HCT116 (cell line): ENCODE data around the gene AFAP1L1. TPM values are rescaled to one million over a fixed set of nuclear protein-coding genes. Genes with fewer than 3 reads are reported as not detected.

Experiments
- ATAC-seq: fragments of 200-7000 bp; cut with Tn5 transposase; 2 replicates; pipeline ENCODE4 v1.9.1; 2020; ENCODE audit warnings: mild to moderate bottlenecking, moderate library complexity
- BruUV-seq: library from RNA; stranded (reverse); fragments of 400-500 nt; replicated peaks from 2 replicates; lab custom pipeline; 2021; lab: Mats Ljungman, UMichigan
- CTCF ChIA-PET: fragments of 300-600 bp; sonication (Branson Sonifier 250); formaldehyde crosslinking; loops from one replicate; lab custom pipeline; 2021; ENCODE audit warnings: antibody characterized with exemption; lab: Charles Lee
- POLR2A ChIA-PET: fragments of 300-600, 350-600 bp; sonication (Branson Sonifier 250); formaldehyde crosslinking; loops from one replicate; lab custom pipeline; 2021; ENCODE audit warnings: antibody characterized with exemption; lab: Charles Lee
- RAD21 ChIA-PET, 2 experiments: fragments of 300-600 bp; sonication (Branson Sonifier 250); formaldehyde crosslinking; loops; one replicate each; lab custom pipeline; 2023; ENCODE audit warnings: low total read pairs in 2 of 2; ENCODE audit not compliant: uncharacterized antibody in 2 of 2, unreplicated experiment in 2 of 2, low non-redundant PET in 1 of 2; lab: Charles Lee
- DNase-seq: peaks from one replicate; pipeline ENCODE4 v3.0.0-alpha.2; 2010; ENCODE audit warnings: low read depth, low spot score
- H2AFZ ChIP-seq: fragments of 200-600 bp; shearing (Covaris generic), sonication (generic); 2 replicates; pipeline ENCODE4 v1.6.1; 2017; ENCODE audit warnings: low read depth, mixed run types, mixed read lengths, antibody characterized with exemption, low read length; ENCODE audit not compliant: poor library complexity, severe bottlenecking
- H3K27ac ChIP-seq: 2 replicates; pipeline ENCODE4 v1.5.1; 2012; ENCODE audit warnings: low read depth, low read length
- H3K27me3 ChIP-seq: fragments of 200-600 bp; sonication (generic); 2 replicates; pipeline ENCODE4 v1.6.1; 2016; ENCODE audit warnings: mixed run types, low read length, mixed read lengths; ENCODE audit not compliant: insufficient read depth
- H3K36me3 ChIP-seq, 2 experiments: fragments of 200-500 bp in 1 of 2; fragments of 200-600 bp in 1 of 2; sonication (Bioruptor generic) in 1 of 2; sonication (generic) in 1 of 2; 2 replicates each; pipeline versions ENCODE4 v1.5.1 to v1.6.1; 2014 to 2016; ENCODE audit warnings: low read length in 2 of 2, inconsistent platforms in 1 of 2, mixed read lengths in 1 of 2, mixed run types in 1 of 2; ENCODE audit not compliant: insufficient read depth in 2 of 2, control insufficient read depth in 1 of 2
- H3K4me1 ChIP-seq, 2 experiments: fragments of 200-600 bp in 1 of 2; sonication (generic) in 1 of 2; 2 replicates each; pipeline versions ENCODE4 v1.5.1 to v1.6.1; 2012 to 2017; ENCODE audit warnings: low read length in 2 of 2, inconsistent platforms in 1 of 2, mild to moderate bottlenecking in 1 of 2, mixed read lengths in 1 of 2, mixed run types in 1 of 2, moderate library complexity in 1 of 2; ENCODE audit not compliant: insufficient read depth in 2 of 2, control insufficient read depth in 1 of 2
- H3K4me2 ChIP-seq: fragments of 200-600 bp; sonication (generic); 2 replicates; pipeline ENCODE4 v1.6.1; 2017; ENCODE audit warnings: mixed run types, low read length, mixed read lengths
- H3K4me3 ChIP-seq, 2 experiments: fragments of 200-600 bp in 1 of 2; sonication (generic) in 1 of 2; replicated peaks in 1 of 2; 2 replicates each; pipeline ENCODE4 v1.5.1; 2011 to 2016; ENCODE audit warnings: low read length in 2 of 2, control low read depth in 1 of 2, low read depth in 1 of 2, mild to moderate bottlenecking in 1 of 2, mixed read lengths in 1 of 2, mixed run types in 1 of 2
- H3K79me2 ChIP-seq: fragments of 200-600 bp; sonication (generic); 2 replicates; pipeline ENCODE4 v1.6.1; 2017; ENCODE audit warnings: mild to moderate bottlenecking, mixed run types, low read length, moderate library complexity, mixed read lengths; ENCODE audit not compliant: insufficient read depth
- H3K9ac ChIP-seq: fragments of 200-600 bp; sonication (generic); 2 replicates; pipeline ENCODE4 v1.6.1; 2016; ENCODE audit warnings: low read length, mixed read lengths
- H3K9me2 ChIP-seq: fragments of 200-600 bp; sonication (generic), shearing (Covaris generic); 2 replicates; pipeline ENCODE4 v1.6.1; 2017; ENCODE audit warnings: mixed run types, mild to moderate bottlenecking, moderate library complexity; ENCODE audit not compliant: insufficient read depth
- H3K9me3 ChIP-seq, 2 experiments: fragments of 200-500 bp in 1 of 2; fragments of 200-600 bp in 1 of 2; sonication (Bioruptor generic) in 1 of 2; sonication (generic) in 1 of 2; 2 replicates each; pipeline ENCODE4 v1.6.1; 2014 to 2017; ENCODE audit warnings: low read length in 2 of 2, mixed read lengths in 2 of 2, inconsistent platforms in 1 of 2, low read depth in 1 of 2, mild to moderate bottlenecking in 1 of 2, mixed run types in 1 of 2, moderate library complexity in 1 of 2; ENCODE audit not compliant: control insufficient read depth in 1 of 2, insufficient read depth in 1 of 2
- H4K20me1 ChIP-seq: fragments of 200-600 bp; sonication (generic), shearing (Covaris generic); 2 replicates; pipeline ENCODE4 v1.6.1; 2017; ENCODE audit warnings: mixed run types, mild to moderate bottlenecking, moderate library complexity; ENCODE audit not compliant: insufficient read depth
- EGR1 ChIP-seq: IDR thresholded peaks from 2 replicates; pipeline ENCODE4 v1.6.1; 2012; ENCODE audit warnings: low read depth
- ELF1 ChIP-seq: IDR thresholded peaks from 2 replicates; pipeline ENCODE4 v1.6.1; 2012; ENCODE audit warnings: low read depth, borderline replicate concordance
- EZH2 ChIP-seq: fragments of 200-600 bp; sonication (generic); IDR thresholded peaks from 2 replicates; pipeline ENCODE4 v1.6.1; 2017; ENCODE audit warnings: antibody characterized with exemption, mixed run types
- FOSL1 ChIP-seq: IDR thresholded peaks from 2 replicates; pipeline ENCODE4 v1.6.1; 2012; ENCODE audit warnings: low read depth
- JUND ChIP-seq: IDR thresholded peaks from 2 replicates; pipeline ENCODE4 v1.6.1; 2012
- POLR2A ChIP-seq: IDR thresholded peaks from 2 replicates; pipeline ENCODE4 v1.7.0; 2011; ENCODE audit warnings: borderline replicate concordance; ENCODE audit not compliant: insufficient read depth, insufficient read length; ENCODE audit errors: extremely low read depth
- POLR2AphosphoS5 ChIP-seq: IDR thresholded peaks from 2 replicates; pipeline ENCODE4 v1.6.1; 2011; ENCODE audit warnings: mild to moderate bottlenecking, low read depth, low read length, moderate library complexity
- RAD21 ChIP-seq: IDR thresholded peaks from 2 replicates; pipeline ENCODE4 v1.6.1; 2012; ENCODE audit warnings: low read depth, mild to moderate bottlenecking
- REST ChIP-seq: IDR thresholded peaks from 2 replicates; pipeline ENCODE4 v1.6.1; 2012; ENCODE audit warnings: low read depth
- SP1 ChIP-seq: IDR thresholded peaks from 2 replicates; pipeline ENCODE4 v1.6.1; 2012; ENCODE audit warnings: low read depth
- SRF ChIP-seq: IDR thresholded peaks from 2 replicates; pipeline ENCODE4 v1.6.1; 2012; ENCODE audit warnings: low read depth
- TCF7L2 ChIP-seq: IDR thresholded peaks from 2 replicates; pipeline ENCODE4 v1.7.0; 2011; ENCODE audit warnings: borderline replicate concordance, inconsistent platforms; ENCODE audit not compliant: insufficient read depth, insufficient read length; ENCODE audit errors: extremely low read depth
- YY1 ChIP-seq: IDR thresholded peaks from 2 replicates; pipeline ENCODE4 v1.6.1; 2011; ENCODE audit warnings: low read length, low read depth, moderate library complexity, mild to moderate bottlenecking; ENCODE audit not compliant: insufficient replicate concordance; ENCODE audit errors: extremely low read depth
- ZBTB33 ChIP-seq: IDR thresholded peaks from 2 replicates; pipeline ENCODE4 v1.6.1; 2011; ENCODE audit warnings: mild to moderate bottlenecking, low read length, moderate library complexity; ENCODE audit not compliant: insufficient replicate concordance; ENCODE audit errors: extremely low read depth
- ZFX ChIP-seq: fragments of 450-650 bp; IDR thresholded peaks from 2 replicates; pipeline ENCODE4 v1.6.1; 2017
- ZNF274 ChIP-seq: fragments of 200-500 bp; sonication (Bioruptor generic); IDR thresholded peaks from 2 replicates; pipeline ENCODE4 v1.6.1; 2014; ENCODE audit warnings: mild to moderate bottlenecking, low read depth, low read length, inconsistent platforms
- intact Hi-C: fragments of 100-400 bp; cut with micrococcal nuclease; formaldehyde crosslinking; loops from 2 replicates; pipeline ENCODE4 v1.10.0; 2022
- total RNA-seq: library from RNA; stranded (reverse); gene quantifications from one replicate; pipeline ENCODE4 v1.2.1, GENCODE V29; 2021; ENCODE audit not compliant: unreplicated experiment
- TF ChIP-seq, protein P1 (sequence below), 3 experiments: fragments of 200-600 bp in 1 of 3; sonication (generic) in 1 of 3; IDR thresholded peaks in 2 of 3; conservative IDR thresholded peaks in 1 of 3; 2 replicates each; pipeline ENCODE4 v1.5.1; 2012 to 2017; ENCODE audit warnings: low read depth in 2 of 3, low read length in 2 of 3, antibody characterized with exemption in 1 of 3, borderline replicate concordance in 1 of 3, control low read depth in 1 of 3, mild to moderate bottlenecking in 1 of 3, mixed read lengths in 1 of 3, mixed run types in 1 of 3, moderate library complexity in 1 of 3; ENCODE audit not compliant: insufficient read depth in 1 of 3

The AFAP1L1 gene
- total RNA-seq, 1 experiment from 2014 or later: 4.3 TPM

DNA sequence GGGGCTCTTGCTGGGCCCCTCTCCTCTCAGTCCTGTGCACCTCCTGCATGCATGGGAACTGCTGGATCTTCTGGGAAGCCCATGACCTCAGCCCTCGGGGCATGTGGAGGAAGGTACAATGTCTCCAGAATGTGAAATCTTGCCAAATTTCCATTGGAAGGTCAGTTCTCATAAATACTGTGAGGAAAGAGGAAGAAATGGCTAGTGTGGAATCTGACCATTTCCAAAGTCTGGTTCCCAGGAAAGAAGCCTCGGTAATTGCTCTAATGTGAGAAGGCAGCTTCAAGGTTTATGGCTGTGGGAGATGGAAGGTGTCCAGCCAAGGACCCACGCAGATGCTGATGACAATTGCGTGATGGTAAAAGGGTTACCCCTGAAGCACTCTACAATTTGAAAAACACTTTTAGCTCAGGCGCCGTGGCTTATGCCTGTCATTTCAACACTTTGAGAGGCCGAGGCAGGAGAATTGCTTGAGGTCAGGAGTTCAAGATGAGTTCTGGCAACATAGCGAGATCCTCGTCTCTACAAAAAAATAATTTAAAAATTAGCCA, 115.5 kb downstream of the AFAP1L1 start:
- DNase-seq (no peak), ATAC-seq (no peak)
- H3K4me3 ChIP-seq: no peak overlapping the region
- no TSS peak for BruUV-seq
- H2AFZ ChIP-seq: no peak overlapping the region
- intact Hi-C loops: no loop called here
- H3K36me3 ChIP-seq: no peaks in the 10 kb centered on the region
- H3K9ac ChIP-seq: no peak overlapping the region
- ChIA-PET CTCF (interaction anchor here (1.1 to 1.3 kb wide), 2 partner anchors 20 to 231 kb away, joined by 3 to 4 read pairs; no protein-coding TSS in a partner anchor), RAD21 (no interaction called here), POLR2A (no interaction called here)
- H3K27ac ChIP-seq: no peak overlapping the region
- H4K20me1 ChIP-seq: no peaks in the 10 kb centered on the region
- TF ChIP-seq JUND (no peak), SP1 (no peak), ZBTB33 (no peak), POLR2AphosphoS5 (no peak), EGR1 (no peak), POLR2A (no peak), REST (no peak), YY1 (no peak), SRF (no peak), ZFX (no peak), EZH2 (no peak), RAD21 (no peak), ELF1 (no peak), ZNF274 (no peak), FOSL1 (no peak), TCF7L2 (no peak)
- TF ChIP-seq, protein P1, sequence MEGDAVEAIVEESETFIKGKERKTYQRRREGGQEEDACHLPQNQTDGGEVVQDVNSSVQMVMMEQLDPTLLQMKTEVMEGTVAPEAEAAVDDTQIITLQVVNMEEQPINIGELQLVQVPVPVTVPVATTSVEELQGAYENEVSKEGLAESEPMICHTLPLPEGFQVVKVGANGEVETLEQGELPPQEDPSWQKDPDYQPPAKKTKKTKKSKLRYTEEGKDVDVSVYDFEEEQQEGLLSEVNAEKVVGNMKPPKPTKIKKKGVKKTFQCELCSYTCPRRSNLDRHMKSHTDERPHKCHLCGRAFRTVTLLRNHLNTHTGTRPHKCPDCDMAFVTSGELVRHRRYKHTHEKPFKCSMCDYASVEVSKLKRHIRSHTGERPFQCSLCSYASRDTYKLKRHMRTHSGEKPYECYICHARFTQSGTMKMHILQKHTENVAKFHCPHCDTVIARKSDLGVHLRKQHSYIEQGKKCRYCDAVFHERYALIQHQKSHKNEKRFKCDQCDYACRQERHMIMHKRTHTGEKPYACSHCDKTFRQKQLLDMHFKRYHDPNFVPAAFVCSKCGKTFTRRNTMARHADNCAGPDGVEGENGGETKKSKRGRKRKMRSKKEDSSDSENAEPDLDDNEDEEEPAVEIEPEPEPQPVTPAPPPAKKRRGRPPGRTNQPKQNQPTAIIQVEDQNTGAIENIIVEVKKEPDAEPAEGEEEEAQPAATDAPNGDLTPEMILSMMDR (IDR thresholded peaks at IDR 0.05 in 2 of 3, conservative IDR thresholded peaks at IDR 0.05 in 1 of 3; ENCODE audit: borderline replicate concordance in 1 of 3, insufficient read depth in 1 of 3, low read depth in 2 of 3, low read length in 2 of 3): no peak
- peaks cover 0 to under 1% of the 10 kb centered on the region in 2 experiments; a peak in 1 of 4 replicates for H3K4me1 ChIP-seq
- H3K27me3 ChIP-seq: no peaks in the 10 kb centered on the region
- H3K9me2 ChIP-seq: no peaks in the 10 kb centered on the region
- no peaks in the 10 kb centered on the region for H3K9me3 ChIP-seq
- H3K79me2 ChIP-seq: no peaks in the 10 kb centered on the region
- H3K4me2 ChIP-seq: no peak overlapping the region
